GM19193 (cell line): Measurements from ENCODE around the gene POLG2.

Experiments
- POLR2A ChIP-seq: IDR thresholded peaks from 4 replicates; pipeline ENCODE4 v1.6.1; 2011; ENCODE audit not compliant: insufficient read depth, insufficient read length; ENCODE audit errors: extremely low read depth

POLG2 gene

GRCh38 chr17:64470625-64471024, 26.2 kb downstream of the POLG2 start:
- no peak for TF ChIP-seq POLR2A

- TF ChIP-seq POLR2A, result no peak
Measured at GRCh38 chr17:64466019-64466735, 30.7 kb downstream of the POLG2 start.

- TF ChIP-seq POLR2A, result no peak
Measured at GRCh38 chr17:64461788-64462187, 35.1 kb downstream of the POLG2 start.

GRCh38 chr17:64460955-64461354, 35.9 kb downstream of the POLG2 start:
- no peak for TF ChIP-seq POLR2A

- no peak for TF ChIP-seq POLR2A
Measured at GRCh38 chr17:64459284-64459747, 37.5 kb downstream of the POLG2 start.

GRCh38 chr17:64458756-64459155, 38.1 kb downstream of the POLG2 start:
- no peak for TF ChIP-seq POLR2A

- no peak for TF ChIP-seq POLR2A
Measured at GRCh38 chr17:64457156-64457555, 39.7 kb downstream of the POLG2 start.

- TF ChIP-seq POLR2A, result no peak
Measured at GRCh38 chr17:64455993-64456885, 40.6 kb downstream of the POLG2 start.

- no peak for TF ChIP-seq POLR2A
Measured at GRCh38 chr17:64449545-64449944, 47.3 kb downstream of the POLG2 start.

- TF ChIP-seq POLR2A, result no peak
Measured at GRCh38 chr17:64448665-64449512, 48.0 kb downstream of the POLG2 start, which contains the start of gene MILR1. TSS of gene MILR1 (plus strand) at chr17:64449115. CDS start at chr17:64449169, 54 bp downstream.

- no peak for TF ChIP-seq POLR2A
Measured at GRCh38 chr17:64447526-64447925, 49.3 kb downstream of the POLG2 start.

- TF ChIP-seq POLR2A, result no peak
Measured at GRCh38 chr17:64443086-64443760, 53.6 kb downstream of the POLG2 start.

GRCh38 chr17:64442541-64442971, 54.3 kb downstream of the POLG2 start:
- TF ChIP-seq POLR2A, result no peak
